IMR-90 (cell line): ENCODE results near the gene MEIS2. TPM values are rescaled to one million over a fixed set of nuclear protein-coding genes. Genes with fewer than 3 reads are reported as not detected.

Experiments used
- ATAC-seq: fragments of 200-7000 bp; cut with Tn5 transposase; 2 replicates; pipeline ENCODE4 v1.9.1; 2020; ENCODE audit warnings: low read depth, mild to moderate bottlenecking, moderate library complexity
- BruUV-seq: library from RNA; stranded (reverse); fragments of 400-500 nt; replicated peaks from 2 replicates; lab custom pipeline; 2021; lab: Mats Ljungman, UMichigan
- CTCF ChIA-PET: fragments of 300-600 bp; formaldehyde crosslinking; extraction: SDS; loops from one replicate; lab custom pipeline; 2021; ENCODE audit warnings: antibody characterized with exemption; lab: Yijun Ruan, JAX
- POLR2A ChIA-PET: fragments of 300-600 bp; sonication (Branson Sonifier 250); formaldehyde crosslinking; loops from one replicate; lab custom pipeline; 2022; ENCODE audit warnings: antibody characterized with exemption; ENCODE audit not compliant: unreplicated experiment; lab: Charles Lee
- DNase-seq: peaks from one replicate; pipeline ENCODE4 v3.0.0; 2013
- H2AFZ ChIP-seq: replicated peaks from 2 replicates; pipeline ENCODE3; 2013; ENCODE audit warnings: low read length, mild to moderate bottlenecking; ENCODE audit not compliant: poor library complexity
- H2AK5ac ChIP-seq: 2 replicates; pipeline ENCODE4 v1.6.1; 2013; ENCODE audit warnings: low read depth, low read length, inconsistent platforms
- H2AK9ac ChIP-seq: replicated peaks from 2 replicates; pipeline ENCODE3; 2013; ENCODE audit warnings: mild to moderate bottlenecking, low read depth, low read length, moderate library complexity; ENCODE audit not compliant: poor library complexity
- H2BK120ac ChIP-seq: 2 replicates; pipeline ENCODE4 v1.6.1; 2013; ENCODE audit warnings: low read depth, low read length, inconsistent platforms
- H2BK15ac ChIP-seq: 3 replicates; pipeline ENCODE4 v1.6.1; 2013; ENCODE audit warnings: low read depth, low read length, inconsistent platforms
- H2BK20ac ChIP-seq: 2 replicates; pipeline ENCODE4 v1.6.1; 2013; ENCODE audit warnings: low read depth, mild to moderate bottlenecking, inconsistent platforms, low read length, moderate library complexity
- H2BK5ac ChIP-seq: 2 replicates; pipeline ENCODE4 v1.6.1; 2013; ENCODE audit warnings: mild to moderate bottlenecking, low read depth, low read length, inconsistent platforms; ENCODE audit not compliant: poor library complexity, severe bottlenecking
- H3K14ac ChIP-seq: replicated peaks from 2 replicates; pipeline ENCODE4 v1.6.1; 2013; ENCODE audit warnings: low read depth, low read length, inconsistent platforms
- H3K18ac ChIP-seq: 2 replicates; pipeline ENCODE4 v1.6.1; 2013; ENCODE audit warnings: low read depth, low read length, control low read depth
- H3K23ac ChIP-seq: 2 replicates; pipeline ENCODE4 v1.6.1; 2013; ENCODE audit warnings: low read depth, low read length, inconsistent platforms
- H3K27ac ChIP-seq: 2 replicates; pipeline ENCODE4 v1.5.1; 2013; ENCODE audit warnings: mild to moderate bottlenecking, control low read depth, low read length; ENCODE audit not compliant: insufficient read depth
- H3K27me3 ChIP-seq: 2 replicates; pipeline ENCODE4 v1.6.1; 2013; ENCODE audit warnings: low read length; ENCODE audit not compliant: control insufficient read depth, insufficient read depth
- H3K36me3 ChIP-seq: 2 replicates; pipeline ENCODE4 v1.6.1; 2013; ENCODE audit warnings: low read length, mixed read lengths; ENCODE audit not compliant: control insufficient read depth, insufficient read depth
- H3K4ac ChIP-seq: 2 replicates; pipeline ENCODE4 v1.6.1; 2013; ENCODE audit warnings: low read depth, low read length, inconsistent platforms
- H3K4me1 ChIP-seq: 2 replicates; pipeline ENCODE4 v1.6.1; 2013; ENCODE audit warnings: low read length, mixed read lengths; ENCODE audit not compliant: control insufficient read depth, insufficient read depth
- H3K4me2 ChIP-seq: 2 replicates; pipeline ENCODE4 v1.6.1; 2013; ENCODE audit warnings: low read depth, mild to moderate bottlenecking, control low read depth, low read length, moderate library complexity
- H3K4me3 ChIP-seq: 2 replicates; pipeline ENCODE4 v1.5.1; 2013; ENCODE audit warnings: low read depth, mild to moderate bottlenecking, control low read depth, low read length, moderate library complexity; ENCODE audit not compliant: insufficient read depth
- H3K56ac ChIP-seq: 2 replicates; pipeline ENCODE4 v1.6.1; 2013; ENCODE audit warnings: low read length, inconsistent platforms; ENCODE audit not compliant: insufficient read depth; ENCODE audit errors: extremely low read depth
- H3K79me1 ChIP-seq, 2 experiments: 2 replicates each; pipeline ENCODE4 v1.6.1; 2013; ENCODE audit warnings: low read length in 2 of 2, inconsistent platforms in 1 of 2, low read depth in 1 of 2
- H3K9ac ChIP-seq: 2 replicates; pipeline ENCODE4 v1.6.1; 2013; ENCODE audit warnings: low read depth, low read length, control low read depth
- H3K9me1 ChIP-seq: 2 replicates; pipeline ENCODE4 v1.6.1; 2013; ENCODE audit warnings: low read length, inconsistent platforms; ENCODE audit not compliant: insufficient read depth
- H3K9me3 ChIP-seq: 2 replicates; pipeline ENCODE4 v1.6.1; 2013; ENCODE audit warnings: low read length; ENCODE audit not compliant: control insufficient read depth, insufficient read depth
- H4K20me1 ChIP-seq: 2 replicates; pipeline ENCODE4 v1.6.1; 2013; ENCODE audit warnings: low read length, inconsistent platforms; ENCODE audit not compliant: insufficient read depth
- H4K5ac ChIP-seq: 2 replicates; pipeline ENCODE4 v1.6.1; 2013; ENCODE audit warnings: mild to moderate bottlenecking, low read depth, low read length, control low read depth
- H4K8ac ChIP-seq, 2 experiments: 2 replicates each; pipeline ENCODE4 v1.6.1; 2013; ENCODE audit warnings: low read depth in 2 of 2, low read length in 2 of 2, control low read depth in 1 of 2, inconsistent platforms in 1 of 2
- H4K91ac ChIP-seq: 2 replicates; pipeline ENCODE4 v1.6.1; 2013; ENCODE audit warnings: low read depth, low read length, inconsistent platforms; ENCODE audit not compliant: insufficient read depth
- BHLHE40 ChIP-seq: fragments of 150-350 bp; IDR thresholded peaks from 2 replicates; pipeline ENCODE4 v1.6.1; 2016; ENCODE audit warnings: mild to moderate bottlenecking, low read depth, low read length
- CEBPB ChIP-seq: IDR thresholded peaks from 2 replicates; pipeline ENCODE4 v1.6.1; 2012; ENCODE audit warnings: low read depth, low read length, improper control_type of control experiment
- CHD1 ChIP-seq: IDR thresholded peaks from 2 replicates; pipeline ENCODE4 v1.6.1; 2012; ENCODE audit warnings: low read depth, low read length, improper control_type of control experiment
- FOS ChIP-seq: fragments of 150-350 bp; IDR thresholded peaks from 2 replicates; pipeline ENCODE4 v1.6.1; 2016; ENCODE audit warnings: low read depth, low read length
- MAFK ChIP-seq: IDR thresholded peaks from 2 replicates; pipeline ENCODE4 v1.6.1; 2012; ENCODE audit warnings: low read depth, low read length, improper control_type of control experiment
- MXI1 ChIP-seq: IDR thresholded peaks from 2 replicates; pipeline ENCODE4 v1.6.1; 2012; ENCODE audit warnings: low read depth, mild to moderate bottlenecking, low read length, moderate library complexity, borderline replicate concordance
- NFE2L2 ChIP-seq: fragments of 150-350 bp; IDR thresholded peaks from 2 replicates; pipeline ENCODE4 v1.6.1; 2016; ENCODE audit warnings: low read depth, mild to moderate bottlenecking, low read length
- RAD21 ChIP-seq: IDR thresholded peaks from 2 replicates; pipeline ENCODE4 v1.6.1; 2012; ENCODE audit warnings: low read length, improper control_type of control experiment
- RCOR1 ChIP-seq: IDR thresholded peaks from 2 replicates; pipeline ENCODE4 v1.6.1; 2012; ENCODE audit warnings: mild to moderate bottlenecking, low read length, improper control_type of control experiment; ENCODE audit not compliant: insufficient replicate concordance
- RFX5 ChIP-seq: IDR thresholded peaks from 2 replicates; pipeline ENCODE4 v1.8.0; 2012; ENCODE audit warnings: low read depth, mild to moderate bottlenecking, low read length, moderate library complexity
- SMC3 ChIP-seq: fragments of 150-350 bp; IDR thresholded peaks from 2 replicates; pipeline ENCODE4 v1.6.1; 2016; ENCODE audit warnings: low read depth, mild to moderate bottlenecking, antibody characterized with exemption, low read length, moderate library complexity
- WGBS, 2 experiments: methylation state at CpG; one replicate each; pipeline versions ENCODE4 v1.1.5 to v1.1.7; 2013; ENCODE audit warnings: missing lambda C conversion rate in 2 of 2; ENCODE audit not compliant: insufficient read length in 1 of 2; ENCODE audit errors: extremely low coverage in 2 of 2; 5-methylcytosine and 5-hydroxymethylcytosine counted together
- dilution Hi-C: fragments of 300-500 bp; cut with HindIII; formaldehyde crosslinking; loops from one replicate; pipeline ENCODE4 v1.14.3; 2018; ENCODE audit warnings: low sequenced_read_pairs; ENCODE audit not compliant: unreplicated experiment
- in situ Hi-C: fragments of 300-500 bp; cut with MboI; formaldehyde crosslinking; loops from 3 replicates; pipeline ENCODE4 v1.14.3; 2019; ENCODE audit warnings: low sequenced_read_pairs, inconsistent platforms, mixed read lengths
- intact Hi-C: fragments of 100-400 bp; cut with micrococcal nuclease; formaldehyde crosslinking; loops from 2 replicates; pipeline ENCODE4 v1.10.0; 2022
- polyA plus RNA-seq, 3 experiments: library from polyadenylated mRNA; depleted of rRNA; stranded (reverse); fragments of >200 nt; gene quantifications; 2 replicates each; pipeline ENCODE4 v1.2.3, GENCODE V29; 2012; ENCODE audit warnings: low replicate concordance in 1 of 3
- total RNA-seq: library from RNA; depleted of rRNA; stranded (reverse); fragments of >200 nt; gene quantifications from 2 replicates; pipeline ENCODE4 v1.2.3, GENCODE V29; 2012
- TF ChIP-seq, protein P1 (sequence below): conservative IDR thresholded peaks from 2 replicates; pipeline ENCODE4 v1.5.1; 2012; ENCODE audit warnings: mild to moderate bottlenecking, low read depth, low read length, improper control_type of control experiment

The MEIS2 gene
- total and polyA plus RNA-seq, 2 of the 4 experiments (the other 2 are of a cell fraction): 70.1 to 71.3 TPM

DNA sequence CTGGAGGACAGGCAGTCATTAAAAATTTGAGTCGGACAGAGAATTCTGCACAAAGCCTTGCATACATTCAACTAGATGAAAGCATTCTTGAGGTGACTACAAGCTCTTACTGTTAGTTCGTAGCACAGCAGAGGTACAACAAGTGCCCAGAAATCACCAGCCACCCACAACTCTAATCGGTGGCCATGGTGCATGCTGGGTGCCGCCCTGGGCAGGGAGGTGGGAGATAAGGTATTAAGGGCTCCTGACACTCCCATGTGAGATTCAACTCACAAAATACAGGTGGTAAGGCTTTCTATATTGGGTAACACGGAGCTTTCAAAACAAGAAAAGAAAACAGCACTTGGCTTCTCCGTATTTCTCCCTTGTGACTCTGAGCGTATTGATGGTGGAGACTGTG is 66.0 kb downstream of the MEIS2 start:
- Histone ChIP-seq H3K4me3 (no peak overlapping the region), H2BK15ac (no peak overlapping the region), H3K56ac (no peak overlapping the region), H3K4ac (no peak overlapping the region), H4K91ac (no peak overlapping the region), H3K14ac (no peak overlapping the region), H3K36me3 (peaks cover 7% of the 10 kb centered on the region), H3K27me3 (no peaks in the 10 kb centered on the region), H3K9ac (no peak overlapping the region), H2AFZ (no peak overlapping the region), H2AK5ac (no peak overlapping the region), H3K27ac (no peak overlapping the region), H3K9me1 (peaks cover 37% of the 10 kb centered on the region), H2AK9ac (no peak overlapping the region), H3K4me1 (peaks cover 17% of the 10 kb centered on the region), H3K9me3 (no peaks in the 10 kb centered on the region), H3K23ac (no peak overlapping the region), H3K18ac (no peak overlapping the region; the same call in 1 of the 2 replicates), H2BK20ac (no peak overlapping the region), H4K20me1 (peaks cover 26% of the 10 kb centered on the region; the same call in 1 of the 2 replicates), H2BK120ac (no peak overlapping the region), H3K79me1 (peaks cover 21 to 54% of the 10 kb centered on the region in 2 experiments), H2BK5ac (no peak overlapping the region), H4K5ac (no peak overlapping the region), H4K8ac (no peak overlapping the region), H3K4me2 (no peak overlapping the region)
- ATAC-seq: no peak
- POLR2A ChIA-PET: no interaction called here
- no peak for DNase-seq
- dilution Hi-C loops: no loop called here
- WGBS, 2 experiments: 80% methylated on average over 1 of the region's 7 CpGs; no CpG with 5 or more reads in 1 of the 2 experiments
- CTCF ChIA-PET: interaction anchor here (0.6 kb wide), 1 partner anchor 14 kb away, joined by 6 read pairs; no protein-coding TSS in a partner anchor
- in situ Hi-C loops: loop anchor here (10.0 kb wide), 1 partner anchor 60 kb away; no protein-coding TSS in a partner anchor
- TF ChIP-seq NFE2L2: no peak
- no peak for TF ChIP-seq MAFK
- TF ChIP-seq RCOR1: no peak
- no peak for TF ChIP-seq CHD1
- no peak for TF ChIP-seq BHLHE40
- no peak for TF ChIP-seq MXI1
- no peak for TF ChIP-seq FOS
- TF ChIP-seq CEBPB: no peak
- TF ChIP-seq SMC3: no peak
- no peak for TF ChIP-seq RAD21
- no peak for TF ChIP-seq RFX5
- TF ChIP-seq, protein P1, sequence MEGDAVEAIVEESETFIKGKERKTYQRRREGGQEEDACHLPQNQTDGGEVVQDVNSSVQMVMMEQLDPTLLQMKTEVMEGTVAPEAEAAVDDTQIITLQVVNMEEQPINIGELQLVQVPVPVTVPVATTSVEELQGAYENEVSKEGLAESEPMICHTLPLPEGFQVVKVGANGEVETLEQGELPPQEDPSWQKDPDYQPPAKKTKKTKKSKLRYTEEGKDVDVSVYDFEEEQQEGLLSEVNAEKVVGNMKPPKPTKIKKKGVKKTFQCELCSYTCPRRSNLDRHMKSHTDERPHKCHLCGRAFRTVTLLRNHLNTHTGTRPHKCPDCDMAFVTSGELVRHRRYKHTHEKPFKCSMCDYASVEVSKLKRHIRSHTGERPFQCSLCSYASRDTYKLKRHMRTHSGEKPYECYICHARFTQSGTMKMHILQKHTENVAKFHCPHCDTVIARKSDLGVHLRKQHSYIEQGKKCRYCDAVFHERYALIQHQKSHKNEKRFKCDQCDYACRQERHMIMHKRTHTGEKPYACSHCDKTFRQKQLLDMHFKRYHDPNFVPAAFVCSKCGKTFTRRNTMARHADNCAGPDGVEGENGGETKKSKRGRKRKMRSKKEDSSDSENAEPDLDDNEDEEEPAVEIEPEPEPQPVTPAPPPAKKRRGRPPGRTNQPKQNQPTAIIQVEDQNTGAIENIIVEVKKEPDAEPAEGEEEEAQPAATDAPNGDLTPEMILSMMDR: no peak
- BruUV-seq: no TSS peak
- intact Hi-C loops: no loop called here
